ENCODE data around the gene SRSF3.
A peak's percentile ranks its signal among the peaks of the same experiment; 100 is the strongest.
"Not testable (repeated sequence)": the region's sequence is repeated elsewhere in the genome, so short reads cannot be mapped to it uniquely, and the experiment has no call there.

Gene SRSF3

DNA sequence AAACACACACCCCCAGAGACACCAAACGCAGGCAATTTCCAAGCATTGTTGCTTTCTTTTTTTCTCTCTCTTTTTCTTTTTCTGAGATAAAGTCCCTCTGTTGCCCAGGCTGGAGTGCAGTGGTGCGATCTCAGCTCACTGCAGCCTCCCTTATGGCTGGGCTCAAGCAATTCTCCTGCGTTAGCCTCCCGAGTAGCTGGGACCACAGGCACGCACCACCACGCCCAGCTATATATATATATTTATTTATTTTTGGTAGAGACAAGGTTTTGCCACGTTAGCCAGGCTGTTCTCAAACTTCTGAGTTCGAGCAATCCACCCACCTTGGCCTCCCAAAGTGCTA, 14.0 kb upstream of the SRSF3 start:
- Histone ChIP-seq H3K27me3 (ENCODE audit: control insufficient read depth, low read length) (no peaks in the 10 kb centered on the region), H3K4me1 (ENCODE audit: control insufficient read depth, low read length) (peaks cover 31% of the 10 kb centered on the region), H3K4me3 (ENCODE audit: low read length) (peak overlapping the region; percentile 43), H3K9me3 (ENCODE audit: control insufficient read depth, insufficient read depth, low read length) (no peaks in the 10 kb centered on the region), H3K27ac (ENCODE audit: low read depth, low read length) (no peak overlapping the region), H3F3A (ENCODE audit: control insufficient read depth, insufficient read depth) (no peaks in the 10 kb centered on the region), H3K36me3 (ENCODE audit: control insufficient read depth, low read length) (no peaks in the 10 kb centered on the region), H3K79me2 (ENCODE audit: control insufficient read depth, low read length) (no peaks in the 10 kb centered on the region), H3K9me2 (replicated peaks; ENCODE audit: control insufficient read depth, low read length) (no peaks in the 10 kb centered on the region), H4K20me1 (ENCODE audit: control insufficient read depth, insufficient read depth, low read depth, low read length) (no peaks in the 10 kb centered on the region), H3K4me2 (ENCODE audit: low read length) (peak overlapping the region; percentile 66)
- TF ChIP-seq, protein P1, sequence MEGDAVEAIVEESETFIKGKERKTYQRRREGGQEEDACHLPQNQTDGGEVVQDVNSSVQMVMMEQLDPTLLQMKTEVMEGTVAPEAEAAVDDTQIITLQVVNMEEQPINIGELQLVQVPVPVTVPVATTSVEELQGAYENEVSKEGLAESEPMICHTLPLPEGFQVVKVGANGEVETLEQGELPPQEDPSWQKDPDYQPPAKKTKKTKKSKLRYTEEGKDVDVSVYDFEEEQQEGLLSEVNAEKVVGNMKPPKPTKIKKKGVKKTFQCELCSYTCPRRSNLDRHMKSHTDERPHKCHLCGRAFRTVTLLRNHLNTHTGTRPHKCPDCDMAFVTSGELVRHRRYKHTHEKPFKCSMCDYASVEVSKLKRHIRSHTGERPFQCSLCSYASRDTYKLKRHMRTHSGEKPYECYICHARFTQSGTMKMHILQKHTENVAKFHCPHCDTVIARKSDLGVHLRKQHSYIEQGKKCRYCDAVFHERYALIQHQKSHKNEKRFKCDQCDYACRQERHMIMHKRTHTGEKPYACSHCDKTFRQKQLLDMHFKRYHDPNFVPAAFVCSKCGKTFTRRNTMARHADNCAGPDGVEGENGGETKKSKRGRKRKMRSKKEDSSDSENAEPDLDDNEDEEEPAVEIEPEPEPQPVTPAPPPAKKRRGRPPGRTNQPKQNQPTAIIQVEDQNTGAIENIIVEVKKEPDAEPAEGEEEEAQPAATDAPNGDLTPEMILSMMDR (IDR thresholded peaks at IDR 0.05; ENCODE audit: low read depth, low read length, poor library complexity, severe bottlenecking): no peak
- no peak for TF ChIP-seq EZH2phosphoT487 (IDR thresholded peaks at IDR 0.05; ENCODE audit: borderline replicate concordance, low read length)

- Histone ChIP-seq H3K36me3 (ENCODE audit: control insufficient read depth, low read length) (no peaks in the 10 kb centered on the region), H3K79me2 (ENCODE audit: control insufficient read depth, low read length) (no peaks in the 10 kb centered on the region), H3K27ac (ENCODE audit: low read depth, low read length) (no peak overlapping the region), H3K4me2 (ENCODE audit: low read length) (no peak overlapping the region), H3F3A (ENCODE audit: control insufficient read depth, insufficient read depth) (peaks cover 3% of the 10 kb centered on the region; the same call in 1 of the 2 replicates), H3K4me3 (ENCODE audit: low read length) (no peak overlapping the region), H4K20me1 (ENCODE audit: control insufficient read depth, insufficient read depth, low read depth, low read length) (no peaks in the 10 kb centered on the region), H3K9me2 (replicated peaks; ENCODE audit: control insufficient read depth, low read length) (no peaks in the 10 kb centered on the region), H3K27me3 (ENCODE audit: control insufficient read depth, low read length) (no peaks in the 10 kb centered on the region), H3K4me1 (ENCODE audit: control insufficient read depth, low read length) (peaks cover 33% of the 10 kb centered on the region), H3K9me3 (ENCODE audit: control insufficient read depth, insufficient read depth, low read length) (no peaks in the 10 kb centered on the region)
- TF ChIP-seq EZH2phosphoT487 (IDR thresholded peaks at IDR 0.05; ENCODE audit: borderline replicate concordance, low read length): no peak
- TF ChIP-seq, protein P1 (IDR thresholded peaks at IDR 0.05; ENCODE audit: low read depth, low read length, poor library complexity, severe bottlenecking): no peak
Observed at GRCh38 chr6:36581716-36582115, 12.4 kb upstream of the SRSF3 start.

- TF ChIP-seq, protein P1 (IDR thresholded peaks at IDR 0.05; ENCODE audit: low read depth, low read length, poor library complexity, severe bottlenecking): no peak
- TF ChIP-seq EZH2phosphoT487 (IDR thresholded peaks at IDR 0.05; ENCODE audit: borderline replicate concordance, low read length): no peak
- peaks cover 25% of the 10 kb centered on the region for H3K4me1 ChIP-seq (ENCODE audit: control insufficient read depth, low read length)
- no peak overlapping the region for H3K27ac ChIP-seq (ENCODE audit: low read depth, low read length)
Observed at GRCh38 chr6:36586606-36587005, 7.6 kb upstream of the SRSF3 start.

GRCh38 chr6:36589025-36589400, 5.1 kb upstream of the SRSF3 start:
- not testable (repeated sequence) for H3K79me2 ChIP-seq (ENCODE audit: control insufficient read depth, low read length); H3K27ac ChIP-seq (ENCODE audit: low read depth, low read length); H3K4me2 ChIP-seq (ENCODE audit: low read length); H4K20me1 ChIP-seq (ENCODE audit: control insufficient read depth, insufficient read depth, low read depth, low read length); H3K9me3 ChIP-seq (ENCODE audit: control insufficient read depth, insufficient read depth, low read length); H3K4me3 ChIP-seq (ENCODE audit: low read length); H3K36me3 ChIP-seq (ENCODE audit: control insufficient read depth, low read length); H3K9me2 ChIP-seq (replicated peaks; ENCODE audit: control insufficient read depth, low read length); H3K27me3 ChIP-seq (ENCODE audit: control insufficient read depth, low read length)
- peaks cover 45% of the 10 kb centered on the region for H3K4me1 ChIP-seq (ENCODE audit: control insufficient read depth, low read length)
- H3F3A ChIP-seq (ENCODE audit: control insufficient read depth, insufficient read depth): peaks cover 34% of the 10 kb centered on the region

More at GRCh38 chr6:36586606-36587005, 7.6 kb upstream of the SRSF3 start:
- Histone ChIP-seq H3F3A (ENCODE audit: control insufficient read depth, insufficient read depth) (peaks cover 13% of the 10 kb centered on the region), H3K36me3 (ENCODE audit: control insufficient read depth, low read length) (no peaks in the 10 kb centered on the region), H3K79me2 (ENCODE audit: control insufficient read depth, low read length) (no peaks in the 10 kb centered on the region), H4K20me1 (ENCODE audit: control insufficient read depth, insufficient read depth, low read depth, low read length) (no peaks in the 10 kb centered on the region), H3K4me2 (ENCODE audit: low read length) (no peak overlapping the region), H3K4me3 (ENCODE audit: low read length) (no peak overlapping the region), H3K9me3 (ENCODE audit: control insufficient read depth, insufficient read depth, low read length) (no peaks in the 10 kb centered on the region), H3K27me3 (ENCODE audit: control insufficient read depth, low read length) (no peaks in the 10 kb centered on the region), H3K9me2 (replicated peaks; ENCODE audit: control insufficient read depth, low read length) (no peaks in the 10 kb centered on the region)

Measured in DOHH2 (cell line).